Measurements from ENCODE around the gene AHI1.

The AHI1 gene

DNA sequence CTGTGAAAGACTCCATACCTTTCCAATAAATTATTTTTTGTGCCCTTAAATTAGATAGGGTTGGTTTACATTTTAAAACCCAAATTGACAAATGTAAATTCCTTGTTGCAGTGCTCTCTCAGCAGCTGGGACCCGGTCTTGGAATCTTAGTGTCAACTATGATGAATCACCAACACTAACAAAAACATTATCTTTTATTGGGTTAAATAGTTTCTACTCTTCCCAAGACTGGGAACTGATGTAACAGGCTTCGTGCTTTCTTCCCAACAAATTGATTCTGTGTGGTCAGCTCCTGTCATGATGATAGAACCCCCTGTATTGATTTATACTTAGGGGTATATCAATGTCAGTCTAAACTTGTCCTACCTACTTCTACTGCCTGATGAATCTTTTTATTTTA lies 23.2 kb upstream of the AHI1 start:
- no peak for DNase-seq
- H3K4me1 ChIP-seq (ENCODE audit: insufficient read depth, low read length), result no peaks in the 10 kb centered on the region

GRCh38 chr6:135519348-135519747 lies 21.8 kb upstream of the AHI1 start:
- H3K27me3 ChIP-seq (ENCODE audit: insufficient read depth, low read length, poor library complexity), result peaks cover 4% of the 10 kb centered on the region
- H3K9ac ChIP-seq (ENCODE audit: low read depth, low read length), result no peak overlapping the region
- no peak for DNase-seq
- TF ChIP-seq CTCF (IDR thresholded peaks at IDR 0.05; ENCODE audit: borderline replicate concordance, extremely low read depth, low read length, poor library complexity, severe bottlenecking), result no peak
- no peak for TF ChIP-seq EZH2 (IDR thresholded peaks at IDR 0.05; ENCODE audit: borderline replicate concordance, low read depth, low read length, severe bottlenecking)
- H3K36me3 ChIP-seq (ENCODE audit: insufficient read depth, low read length), result no peaks in the 10 kb centered on the region
- no peaks in the 10 kb centered on the region for H3K79me2 ChIP-seq (ENCODE audit: insufficient read depth, low read length)
- no peak overlapping the region for H3K27ac ChIP-seq (ENCODE audit: low read length)
- H2AFZ ChIP-seq (ENCODE audit: low read depth, low read length), result no peak overlapping the region
- no peak overlapping the region for H3K4me3 ChIP-seq (ENCODE audit: low read depth in 1 of 2, low read length in 2 of 2)
- no peak for ATAC-seq (ENCODE audit: insufficient read depth, low read depth)
- no peaks in the 10 kb centered on the region for H3K4me1 ChIP-seq (ENCODE audit: insufficient read depth, low read length)
- H3K4me2 ChIP-seq (ENCODE audit: insufficient read depth, low read length), result no peak overlapping the region
- no peaks in the 10 kb centered on the region for H4K20me1 ChIP-seq (ENCODE audit: insufficient read depth, low read length)
- no peaks in the 10 kb centered on the region for H3K9me3 ChIP-seq (ENCODE audit: insufficient read depth, low read length, severe bottlenecking)

More for the DNA sequence above, 23.2 kb upstream of the AHI1 start:
- no peaks in the 10 kb centered on the region for H3K9me3 ChIP-seq (ENCODE audit: insufficient read depth, low read length, severe bottlenecking)
- ATAC-seq (ENCODE audit: insufficient read depth, low read depth), result no peak
- H3K79me2 ChIP-seq (ENCODE audit: insufficient read depth, low read length), result no peaks in the 10 kb centered on the region
- no peak overlapping the region for H3K27ac ChIP-seq (ENCODE audit: low read length)
- no peaks in the 10 kb centered on the region for H3K36me3 ChIP-seq (ENCODE audit: insufficient read depth, low read length)
- no peaks in the 10 kb centered on the region for H4K20me1 ChIP-seq (ENCODE audit: insufficient read depth, low read length)
- no peak overlapping the region for H3K4me3 ChIP-seq (ENCODE audit: low read depth in 1 of 2, low read length in 2 of 2)
- TF ChIP-seq CTCF (IDR thresholded peaks at IDR 0.05; ENCODE audit: borderline replicate concordance, extremely low read depth, low read length, poor library complexity, severe bottlenecking) (no peak), EZH2 (IDR thresholded peaks at IDR 0.05; ENCODE audit: borderline replicate concordance, low read depth, low read length, severe bottlenecking) (no peak)
- peaks cover 4% of the 10 kb centered on the region for H3K27me3 ChIP-seq (ENCODE audit: insufficient read depth, low read length, poor library complexity)
- no peak overlapping the region for H3K9ac ChIP-seq (ENCODE audit: low read depth, low read length)
- H3K4me2 ChIP-seq (ENCODE audit: insufficient read depth, low read length), result no peak overlapping the region
- no peak overlapping the region for H2AFZ ChIP-seq (ENCODE audit: low read depth, low read length)

GRCh38 chr6:135517527-135517926 lies 20.0 kb upstream of the AHI1 start:
- DNase-seq (no peak), ATAC-seq (ENCODE audit: insufficient read depth, low read depth) (no peak)
- Histone ChIP-seq H3K4me1 (ENCODE audit: insufficient read depth, low read length) (no peaks in the 10 kb centered on the region), H3K9me3 (ENCODE audit: insufficient read depth, low read length, severe bottlenecking) (no peaks in the 10 kb centered on the region), H4K20me1 (ENCODE audit: insufficient read depth, low read length) (no peaks in the 10 kb centered on the region), H3K4me2 (ENCODE audit: insufficient read depth, low read length) (no peak overlapping the region), H3K79me2 (ENCODE audit: insufficient read depth, low read length) (no peaks in the 10 kb centered on the region), H2AFZ (ENCODE audit: low read depth, low read length) (no peak overlapping the region), H3K36me3 (ENCODE audit: insufficient read depth, low read length) (no peaks in the 10 kb centered on the region), H3K9ac (ENCODE audit: low read depth, low read length) (no peak overlapping the region), H3K4me3 (ENCODE audit: low read depth in 1 of 2, low read length in 2 of 2) (no peak overlapping the region), H3K27me3 (ENCODE audit: insufficient read depth, low read length, poor library complexity) (peaks cover 4% of the 10 kb centered on the region), H3K27ac (ENCODE audit: low read length) (no peak overlapping the region)
- TF ChIP-seq CTCF (IDR thresholded peaks at IDR 0.05; ENCODE audit: borderline replicate concordance, extremely low read depth, low read length, poor library complexity, severe bottlenecking), result no peak
- no peak for TF ChIP-seq EZH2 (IDR thresholded peaks at IDR 0.05; ENCODE audit: borderline replicate concordance, low read depth, low read length, severe bottlenecking)

DNA sequence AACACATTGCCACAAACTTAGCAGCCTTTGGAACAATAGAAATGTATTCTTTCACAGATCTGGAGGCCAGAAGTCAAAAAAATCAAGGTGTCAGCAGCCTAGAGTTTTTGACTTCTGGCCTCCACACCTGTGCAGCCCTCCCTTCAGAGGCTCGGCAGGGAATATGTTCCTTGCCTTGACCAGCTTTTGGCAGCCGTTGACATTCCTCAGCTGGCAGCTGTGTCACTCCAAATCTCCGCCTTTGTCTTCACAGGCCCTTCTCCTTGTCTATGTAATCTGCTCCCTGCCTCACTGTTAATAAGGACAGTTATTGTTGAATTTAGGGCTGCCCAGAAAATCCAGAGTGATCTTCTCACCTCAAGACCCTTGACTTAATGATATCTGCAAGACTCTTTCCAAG lies 17.2 kb upstream of the AHI1 start:
- Histone ChIP-seq H3K79me2 (ENCODE audit: insufficient read depth, low read length) (no peaks in the 10 kb centered on the region), H3K4me3 (ENCODE audit: low read depth in 1 of 2, low read length in 2 of 2) (no peak overlapping the region), H4K20me1 (ENCODE audit: insufficient read depth, low read length) (no peaks in the 10 kb centered on the region), H3K36me3 (ENCODE audit: insufficient read depth, low read length) (no peaks in the 10 kb centered on the region), H3K27ac (ENCODE audit: low read length) (no peak overlapping the region), H3K4me1 (ENCODE audit: insufficient read depth, low read length) (no peaks in the 10 kb centered on the region), H3K27me3 (ENCODE audit: insufficient read depth, low read length, poor library complexity) (no peaks in the 10 kb centered on the region), H3K9ac (ENCODE audit: low read depth, low read length) (no peak overlapping the region), H3K9me3 (ENCODE audit: insufficient read depth, low read length, severe bottlenecking) (no peaks in the 10 kb centered on the region), H3K4me2 (ENCODE audit: insufficient read depth, low read length) (no peak overlapping the region), H2AFZ (ENCODE audit: low read depth, low read length) (no peak overlapping the region)
- DNase-seq, result no peak
- no peak for ATAC-seq (ENCODE audit: insufficient read depth, low read depth)
- TF ChIP-seq EZH2 (IDR thresholded peaks at IDR 0.05; ENCODE audit: borderline replicate concordance, low read depth, low read length, severe bottlenecking), result no peak
- no peak for TF ChIP-seq CTCF (IDR thresholded peaks at IDR 0.05; ENCODE audit: borderline replicate concordance, extremely low read depth, low read length, poor library complexity, severe bottlenecking)
